ENCODE data around the gene ESR1.

The ESR1 gene

DNA sequence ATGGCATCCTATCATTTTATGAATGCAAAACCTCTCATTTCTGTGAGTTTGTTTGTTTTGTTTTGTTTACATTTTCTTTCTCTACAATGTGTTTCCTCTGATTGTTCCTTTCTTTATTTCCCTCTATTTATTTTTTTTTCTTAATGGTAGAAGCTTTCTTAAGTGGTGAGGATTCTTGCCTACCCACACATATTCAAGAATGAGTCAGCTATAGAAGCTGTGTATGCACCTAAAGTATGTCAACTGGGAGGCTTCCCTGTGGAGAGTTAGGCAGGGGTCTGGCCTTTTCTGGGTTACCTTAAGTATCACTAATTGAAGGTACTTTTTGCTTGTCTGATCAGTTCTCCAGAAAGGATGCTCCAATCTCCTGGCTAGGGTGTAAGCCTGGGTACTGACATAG lies 354.0 kb downstream of the ESR1 start:
- H3K4ac ChIP-seq (ENCODE audit: low read length) = no peak overlapping the region
- H2BK15ac ChIP-seq (ENCODE audit: low read length) = no peak overlapping the region
- H3K14ac ChIP-seq (ENCODE audit: low read length) = no peak overlapping the region
- no peak overlapping the region for H3K9ac ChIP-seq (ENCODE audit: low read depth, low read length, poor library complexity)
- no peaks in the 10 kb centered on the region for H3K9me3 ChIP-seq (replicated peaks in 1 of 2; ENCODE audit: control insufficient read depth in 2 of 2, insufficient read depth in 1 of 2, low read depth in 1 of 2, low read length in 2 of 2)
- H2BK12ac ChIP-seq (ENCODE audit: low read length) = no peak overlapping the region
- H3K27ac ChIP-seq (replicated peaks; ENCODE audit: low read length) = no peak overlapping the region
- no peak overlapping the region for H4K8ac ChIP-seq (ENCODE audit: low read depth, low read length)
- H3K18ac ChIP-seq (ENCODE audit: low read length) = no peak overlapping the region
- H2AK5ac ChIP-seq (ENCODE audit: low read depth, low read length) = no peak overlapping the region
- H3K23ac ChIP-seq (ENCODE audit: low read depth, low read length, poor library complexity) = no peak overlapping the region
- no peak for DNase-seq (ENCODE audit: low spot score)
- no peak overlapping the region for H2AFZ ChIP-seq (ENCODE audit: low read length)
- H2BK5ac ChIP-seq (ENCODE audit: low read length) = no peak overlapping the region
- H2BK120ac ChIP-seq (ENCODE audit: low read depth, low read length) = no peak overlapping the region
- no peaks in the 10 kb centered on the region for H3K4me1 ChIP-seq (ENCODE audit: control insufficient read depth in 2 of 2, insufficient read depth in 1 of 2, low read depth in 1 of 2, low read length in 2 of 2)
- no peak overlapping the region for H3K4me3 ChIP-seq (ENCODE audit: low read length in 2 of 2)
- H3K79me1 ChIP-seq (ENCODE audit: low read depth, low read length) = peaks cover 2% of the 10 kb centered on the region
- H4K91ac ChIP-seq (ENCODE audit: low read depth, low read length, poor library complexity) = no peak overlapping the region
- no peaks in the 10 kb centered on the region for H3K36me3 ChIP-seq (replicated peaks in 1 of 2; ENCODE audit: control insufficient read depth in 2 of 2, insufficient read depth in 2 of 2, low read length in 2 of 2)
- no peaks in the 10 kb centered on the region for H3K27me3 ChIP-seq (ENCODE audit: control insufficient read depth in 3 of 3, insufficient read depth in 3 of 3, low read depth in 1 of 3, low read length in 3 of 3)
- H3K4me2 ChIP-seq (ENCODE audit: insufficient read depth, low read length, poor library complexity, severe bottlenecking) = no peak overlapping the region

DNA sequence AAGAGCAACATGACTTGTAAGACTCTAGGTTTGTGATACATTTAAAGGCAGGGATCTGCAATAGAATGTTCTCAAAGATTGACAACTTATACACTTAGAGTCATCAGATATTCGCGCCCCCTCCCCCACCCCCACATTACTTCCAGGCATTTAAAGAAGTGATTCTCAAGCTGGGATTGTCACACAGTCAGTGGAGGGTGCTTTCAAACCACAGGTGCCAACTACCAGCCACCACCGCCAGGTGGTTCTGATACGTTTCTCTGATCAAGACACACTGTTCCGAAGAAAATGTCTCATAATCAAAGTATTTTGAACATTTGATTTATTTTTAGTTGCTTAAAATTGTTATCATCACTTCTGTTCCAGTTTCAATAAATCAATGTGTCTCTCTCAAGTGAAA lies 357.5 kb downstream of the ESR1 start:
- WGBS, 2 donors (ENCODE audit: extremely low coverage in 2 of 2, insufficient read length in 2 of 2, insufficient replicate concordance in 1 of 2) = no CpG with 5 or more reads among the region's 5 CpGs

DNA sequence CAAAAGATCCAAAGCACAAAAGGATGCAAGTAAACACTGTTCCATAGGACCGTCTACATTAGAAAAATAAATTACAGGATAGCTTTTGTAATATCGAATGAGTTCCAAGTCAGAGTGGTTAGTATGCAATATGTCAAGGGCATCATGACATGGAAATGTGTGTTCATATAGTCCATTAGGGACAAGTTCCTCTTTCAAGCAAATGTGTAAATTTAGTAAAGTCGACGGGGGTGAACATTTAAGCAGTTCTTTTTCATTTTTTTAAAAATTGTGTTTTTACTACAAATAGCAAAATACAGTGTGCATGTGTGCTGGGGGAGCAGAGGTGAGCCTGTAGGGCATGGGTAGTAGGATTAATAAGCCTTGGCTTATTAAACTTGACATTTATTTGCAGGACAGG lies 359.0 kb downstream of the ESR1 start:
- H3K18ac ChIP-seq (ENCODE audit: low read length) = no peak overlapping the region
- H2BK15ac ChIP-seq (ENCODE audit: low read length) = no peak overlapping the region
- no peak for DNase-seq (ENCODE audit: low spot score)
- H3K23ac ChIP-seq (ENCODE audit: low read depth, low read length, poor library complexity) = no peak overlapping the region
- H3K4ac ChIP-seq (ENCODE audit: low read length) = no peak overlapping the region
- H2BK5ac ChIP-seq (ENCODE audit: low read length) = no peak overlapping the region
- H2AK5ac ChIP-seq (ENCODE audit: low read depth, low read length) = no peak overlapping the region
- no peaks in the 10 kb centered on the region for H3K4me1 ChIP-seq (ENCODE audit: control insufficient read depth in 2 of 2, insufficient read depth in 1 of 2, low read depth in 1 of 2, low read length in 2 of 2)
- no CpG with 5 or more reads among the region's 4 CpGs for WGBS, 2 donors (ENCODE audit: extremely low coverage in 2 of 2, insufficient read length in 2 of 2, insufficient replicate concordance in 1 of 2)
- no peak overlapping the region for H2AFZ ChIP-seq (ENCODE audit: low read length)
- H3K14ac ChIP-seq (ENCODE audit: low read length) = no peak overlapping the region
- H2BK12ac ChIP-seq (ENCODE audit: low read length) = no peak overlapping the region
- H3K27me3 ChIP-seq (ENCODE audit: control insufficient read depth in 3 of 3, insufficient read depth in 3 of 3, low read depth in 1 of 3, low read length in 3 of 3) = no peaks in the 10 kb centered on the region
- no peak overlapping the region for H2BK120ac ChIP-seq (ENCODE audit: low read depth, low read length)
- no peaks in the 10 kb centered on the region for H3K79me1 ChIP-seq (ENCODE audit: low read depth, low read length)
- no peak overlapping the region for H3K4me3 ChIP-seq (ENCODE audit: low read length in 2 of 2)
- H4K91ac ChIP-seq (ENCODE audit: low read depth, low read length, poor library complexity) = no peak overlapping the region
- peaks cover 0 to 5% of the 10 kb centered on the region in 2 donors for H3K9me3 ChIP-seq (replicated peaks in 1 of 2; ENCODE audit: control insufficient read depth in 2 of 2, insufficient read depth in 1 of 2, low read depth in 1 of 2, low read length in 2 of 2)
- H3K4me2 ChIP-seq (ENCODE audit: insufficient read depth, low read length, poor library complexity, severe bottlenecking) = no peak overlapping the region
- H3K9ac ChIP-seq (ENCODE audit: low read depth, low read length, poor library complexity) = no peak overlapping the region
- no peak overlapping the region for H4K8ac ChIP-seq (ENCODE audit: low read depth, low read length)
- no peaks in the 10 kb centered on the region for H3K36me3 ChIP-seq (replicated peaks in 1 of 2; ENCODE audit: control insufficient read depth in 2 of 2, insufficient read depth in 2 of 2, low read length in 2 of 2)
- no peak overlapping the region for H3K27ac ChIP-seq (replicated peaks; ENCODE audit: low read length)

More for the DNA sequence above, 357.5 kb downstream of the ESR1 start:
- Histone ChIP-seq H2BK120ac (ENCODE audit: low read depth, low read length) (no peak overlapping the region), H3K4me3 (ENCODE audit: low read length in 2 of 2) (no peak overlapping the region), H3K4ac (ENCODE audit: low read length) (no peak overlapping the region), H2BK12ac (ENCODE audit: low read length) (no peak overlapping the region), H2AK5ac (ENCODE audit: low read depth, low read length) (no peak overlapping the region), H2AFZ (ENCODE audit: low read length) (no peak overlapping the region), H3K9ac (ENCODE audit: low read depth, low read length, poor library complexity) (no peak overlapping the region), H3K4me1 (ENCODE audit: control insufficient read depth in 2 of 2, insufficient read depth in 1 of 2, low read depth in 1 of 2, low read length in 2 of 2) (no peaks in the 10 kb centered on the region), H3K27ac (replicated peaks; ENCODE audit: low read length) (no peak overlapping the region), H3K36me3 (replicated peaks in 1 of 2; ENCODE audit: control insufficient read depth in 2 of 2, insufficient read depth in 2 of 2, low read length in 2 of 2) (no peaks in the 10 kb centered on the region), H3K14ac (ENCODE audit: low read length) (no peak overlapping the region), H3K23ac (ENCODE audit: low read depth, low read length, poor library complexity) (no peak overlapping the region), H2BK15ac (ENCODE audit: low read length) (no peak overlapping the region), H3K79me1 (ENCODE audit: low read depth, low read length) (peaks cover 2% of the 10 kb centered on the region), H3K18ac (ENCODE audit: low read length) (no peak overlapping the region), H2BK5ac (ENCODE audit: low read length) (no peak overlapping the region), H3K4me2 (ENCODE audit: insufficient read depth, low read length, poor library complexity, severe bottlenecking) (no peak overlapping the region), H3K9me3 (replicated peaks in 1 of 2; ENCODE audit: control insufficient read depth in 2 of 2, insufficient read depth in 1 of 2, low read depth in 1 of 2, low read length in 2 of 2) (no peaks in the 10 kb centered on the region), H4K91ac (ENCODE audit: low read depth, low read length, poor library complexity) (no peak overlapping the region), H3K27me3 (ENCODE audit: control insufficient read depth in 3 of 3, insufficient read depth in 3 of 3, low read depth in 1 of 3, low read length in 3 of 3) (no peaks in the 10 kb centered on the region), H4K8ac (ENCODE audit: low read depth, low read length) (no peak overlapping the region)
- no peak for DNase-seq (ENCODE audit: low spot score)

DNA sequence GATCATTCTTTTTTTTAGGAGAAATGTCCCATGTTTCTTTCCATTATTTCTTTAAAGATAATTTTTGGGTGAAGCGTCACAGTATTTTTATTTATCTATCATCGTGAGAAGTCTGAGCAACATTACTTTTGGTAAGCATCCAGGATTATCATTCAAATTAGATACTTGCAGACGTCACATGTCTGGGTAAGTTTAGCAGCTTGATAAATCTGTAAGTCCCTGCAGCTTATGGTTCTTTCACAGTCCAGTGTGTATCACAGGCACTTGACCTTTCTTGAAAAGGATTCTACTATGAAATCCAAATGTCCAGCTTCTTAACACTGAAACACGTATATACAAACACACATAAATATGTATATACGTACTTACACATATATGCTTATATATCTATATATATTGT lies 359.4 kb downstream of the ESR1 start:
- Histone ChIP-seq H2BK15ac (ENCODE audit: low read length) (no peak overlapping the region), H3K4me2 (ENCODE audit: insufficient read depth, low read length, poor library complexity, severe bottlenecking) (no peak overlapping the region), H2BK12ac (ENCODE audit: low read length) (no peak overlapping the region), H3K14ac (ENCODE audit: low read length) (no peak overlapping the region), H3K4ac (ENCODE audit: low read length) (no peak overlapping the region), H4K8ac (ENCODE audit: low read depth, low read length) (no peak overlapping the region), H3K9me3 (replicated peaks in 1 of 2; ENCODE audit: control insufficient read depth in 2 of 2, insufficient read depth in 1 of 2, low read depth in 1 of 2, low read length in 2 of 2) (peaks cover 0 to 5% of the 10 kb centered on the region in 2 donors), H3K27me3 (ENCODE audit: control insufficient read depth in 3 of 3, insufficient read depth in 3 of 3, low read depth in 1 of 3, low read length in 3 of 3) (no peaks in the 10 kb centered on the region), H4K91ac (ENCODE audit: low read depth, low read length, poor library complexity) (no peak overlapping the region), H3K27ac (replicated peaks; ENCODE audit: low read length) (no peak overlapping the region), H3K18ac (ENCODE audit: low read length) (no peak overlapping the region), H3K4me1 (ENCODE audit: control insufficient read depth in 2 of 2, insufficient read depth in 1 of 2, low read depth in 1 of 2, low read length in 2 of 2) (no peaks in the 10 kb centered on the region), H2AFZ (ENCODE audit: low read length) (no peak overlapping the region), H2AK5ac (ENCODE audit: low read depth, low read length) (no peak overlapping the region), H2BK5ac (ENCODE audit: low read length) (no peak overlapping the region), H3K4me3 (ENCODE audit: low read length in 2 of 2) (no peak overlapping the region), H3K9ac (ENCODE audit: low read depth, low read length, poor library complexity) (no peak overlapping the region), H3K79me1 (ENCODE audit: low read depth, low read length) (no peaks in the 10 kb centered on the region), H3K23ac (ENCODE audit: low read depth, low read length, poor library complexity) (no peak overlapping the region), H3K36me3 (replicated peaks in 1 of 2; ENCODE audit: control insufficient read depth in 2 of 2, insufficient read depth in 2 of 2, low read length in 2 of 2) (no peaks in the 10 kb centered on the region), H2BK120ac (ENCODE audit: low read depth, low read length) (no peak overlapping the region)
- no CpG with 5 or more reads among the region's 5 CpGs for WGBS, 2 donors (ENCODE audit: extremely low coverage in 2 of 2, insufficient read length in 2 of 2, insufficient replicate concordance in 1 of 2)
- DNase-seq (ENCODE audit: low spot score) = no peak

All from neuronal stem cell (in vitro differentiated cells).